HG03565 (cell line): ENCODE measurements around the gene DIP2C.

Experiments
- ATAC-seq: cut with Tn5 transposase; IDR thresholded peaks from one replicate; pipeline ENCODE4 v1.9.1; 2021; ENCODE audit warnings: mild to moderate bottlenecking, moderate library complexity; ENCODE audit not compliant: unreplicated experiment

Gene DIP2C

DNA sequence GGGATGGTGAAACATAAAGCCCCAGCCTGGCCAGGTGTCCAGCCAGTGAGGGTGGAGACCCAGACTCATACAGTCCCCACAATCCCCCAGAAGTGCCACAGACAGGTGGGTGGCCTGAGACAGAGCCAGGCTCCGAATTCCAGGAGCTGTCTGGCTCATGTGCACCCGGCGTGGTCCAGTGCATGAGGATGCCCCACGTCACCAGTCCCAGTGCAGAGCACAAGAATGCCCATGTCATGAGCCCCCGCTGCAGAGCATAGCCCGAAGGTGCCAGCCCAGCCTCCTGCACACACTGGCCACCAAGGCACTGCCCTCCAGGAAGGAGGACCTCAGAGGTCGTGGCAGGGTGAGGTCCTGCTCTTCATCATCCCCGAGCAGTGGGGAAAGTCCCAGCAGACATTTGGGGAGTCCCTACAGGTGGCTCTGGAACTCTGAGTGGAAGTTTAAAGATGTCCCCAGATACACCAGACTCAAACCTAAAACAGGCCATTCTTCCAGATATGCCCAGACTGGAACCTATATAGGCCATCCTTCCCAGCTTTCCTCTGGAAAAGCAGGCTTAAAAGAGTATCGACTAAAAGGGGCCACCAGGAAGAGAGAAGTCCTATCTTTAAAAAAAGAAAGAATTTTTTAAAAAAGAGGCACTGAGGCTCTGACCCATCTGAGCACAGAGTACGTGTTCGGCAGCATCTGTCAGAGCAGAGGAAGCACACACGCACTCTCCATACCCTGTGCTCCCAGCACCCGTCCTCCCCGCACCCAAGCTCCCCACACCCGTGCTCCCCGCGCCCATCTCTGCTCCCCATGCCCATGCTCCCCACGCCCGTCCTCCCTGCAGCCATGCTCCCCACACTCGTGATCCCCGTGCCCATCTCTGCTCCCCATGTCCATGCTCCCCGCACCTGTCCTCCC lies 11.5 kb downstream of the DIP2C start:
- no peak for ATAC-seq

DNA sequence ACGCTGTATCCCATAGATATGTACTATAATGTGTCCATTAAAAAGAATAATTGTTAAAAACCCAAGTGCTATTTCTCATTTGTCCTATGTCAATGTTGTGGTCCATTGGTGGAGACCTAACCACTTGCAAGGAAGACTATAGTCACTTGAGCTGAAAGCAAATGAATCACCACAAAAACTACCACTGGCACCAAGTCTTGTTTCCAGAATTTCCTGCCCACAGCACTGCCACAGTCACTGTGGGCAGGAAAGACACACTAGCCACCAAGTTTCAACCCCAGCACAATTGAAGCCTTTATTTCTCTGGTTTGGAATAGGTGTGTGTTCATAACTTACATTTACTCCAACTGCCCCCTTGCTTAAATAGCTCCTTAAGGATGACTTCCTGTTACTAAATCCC lies 12.4 kb downstream of the DIP2C start:
- ATAC-seq: no peak

DNA sequence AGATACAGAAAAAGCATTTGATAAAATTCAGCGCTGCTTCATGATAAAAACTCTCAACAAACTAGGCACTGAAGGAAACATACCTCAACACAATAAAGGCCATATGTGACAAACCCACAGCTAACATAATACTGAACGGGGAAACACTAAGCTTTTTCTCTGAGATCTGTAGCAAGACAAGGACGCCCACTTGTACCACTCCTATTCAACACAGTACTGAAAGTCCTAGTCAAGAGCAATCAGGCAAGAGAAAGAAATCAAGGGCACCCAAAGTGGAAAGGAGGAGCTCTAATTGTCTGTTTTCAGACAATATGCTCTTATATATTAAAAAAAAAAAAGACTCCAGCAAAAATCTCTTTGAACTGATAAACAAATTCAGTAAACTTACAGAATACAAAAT lies 13.3 kb downstream of the DIP2C start:
- ATAC-seq: no peak

DNA sequence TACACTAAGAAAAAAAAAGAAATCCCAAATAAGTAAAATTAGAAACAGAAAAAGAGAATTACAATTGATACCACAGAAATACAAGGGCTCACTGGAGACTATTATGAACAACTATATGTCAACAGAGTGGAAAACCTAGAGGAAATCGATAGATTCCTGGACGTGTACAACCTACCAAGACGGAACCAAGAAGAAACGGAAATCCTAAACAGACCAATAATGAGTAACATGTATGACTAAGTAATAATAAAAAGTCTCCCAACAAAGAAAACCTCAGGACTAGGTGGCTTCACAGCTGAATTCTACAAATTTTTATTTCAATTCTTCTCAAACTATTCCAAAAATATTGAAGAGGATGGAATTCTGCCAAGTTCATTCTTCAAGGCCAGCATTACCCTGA lies 13.9 kb downstream of the DIP2C start:
- no peak for ATAC-seq

DNA sequence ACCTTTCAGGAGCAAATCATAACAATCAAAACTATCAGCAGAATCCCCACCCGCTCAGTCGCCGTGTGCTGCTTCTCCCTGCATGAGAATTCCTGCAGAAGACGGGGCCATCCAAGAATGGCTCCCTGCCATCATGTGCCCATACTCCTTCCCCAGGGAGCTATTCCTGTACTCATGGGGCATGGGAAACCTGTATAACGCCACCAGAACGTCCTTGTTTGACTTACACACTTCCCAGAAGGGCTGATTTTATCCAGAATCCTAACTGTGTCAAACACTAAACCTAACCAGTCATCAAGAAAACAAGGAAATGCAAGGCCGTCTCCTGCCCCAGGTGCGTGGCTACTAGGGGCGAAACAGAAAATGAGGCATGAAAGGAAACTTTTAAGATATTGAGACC lies 16.0 kb downstream of the DIP2C start:
- ATAC-seq: no peak

DNA sequence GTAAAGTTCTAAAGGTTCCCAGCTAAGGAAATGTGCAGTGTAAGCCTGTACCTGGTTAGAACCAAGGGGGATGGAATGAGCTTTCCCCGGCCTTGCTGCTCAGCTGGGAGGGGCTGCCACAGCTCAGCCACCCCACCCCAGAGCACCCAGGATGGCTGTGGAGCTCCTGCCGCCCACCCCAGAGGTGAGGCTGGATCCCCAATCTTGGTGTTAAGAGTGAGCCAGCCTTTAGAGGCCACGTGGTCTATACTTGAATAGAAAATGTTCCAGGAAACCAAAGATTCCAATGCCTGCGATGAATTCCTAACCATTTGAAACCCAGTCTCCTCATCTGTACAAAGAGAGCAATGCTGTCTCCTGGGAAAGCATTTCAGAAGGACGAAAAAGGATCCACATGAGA lies 16.5 kb downstream of the DIP2C start:
- ATAC-seq: no peak

DNA sequence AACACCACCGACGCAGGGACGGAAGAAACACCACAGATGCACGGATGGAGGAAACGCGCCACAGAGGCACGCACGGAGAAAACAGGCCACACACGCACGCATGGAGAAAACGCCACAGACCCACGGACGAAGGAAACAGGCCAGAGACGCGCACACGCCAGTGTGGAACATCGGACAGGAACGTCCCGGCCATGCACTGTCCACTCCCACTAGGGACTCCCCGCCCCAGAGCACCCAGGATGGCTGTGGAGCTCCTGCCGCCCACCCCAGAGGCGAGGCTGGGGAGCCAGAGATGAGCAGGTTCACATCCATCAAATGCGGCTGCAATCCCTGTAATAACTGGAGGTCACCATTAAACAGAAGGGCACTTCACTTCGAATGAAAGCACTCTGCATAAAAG lies 17.3 kb downstream of the DIP2C start:
- ATAC-seq: no peak

DNA sequence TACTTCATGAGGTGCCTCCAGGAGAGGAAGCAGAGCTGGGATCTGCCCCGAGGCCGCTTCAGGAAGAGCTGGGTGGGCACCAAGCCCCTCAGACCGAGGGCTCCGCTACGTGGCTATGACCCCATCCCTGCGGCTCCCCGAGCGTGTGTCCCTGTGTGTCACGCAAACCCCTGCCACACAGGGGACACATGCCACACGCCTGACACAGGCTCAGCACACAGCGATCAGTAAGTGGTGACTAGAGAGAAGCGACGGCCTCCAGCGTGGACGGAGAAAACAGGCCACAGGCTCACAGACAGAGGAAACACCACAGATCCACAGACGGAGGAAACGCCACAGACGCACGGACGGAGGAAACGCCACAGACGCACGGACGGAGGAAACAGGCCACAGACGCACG lies 18.5 kb downstream of the DIP2C start:
- no peak for ATAC-seq

DNA sequence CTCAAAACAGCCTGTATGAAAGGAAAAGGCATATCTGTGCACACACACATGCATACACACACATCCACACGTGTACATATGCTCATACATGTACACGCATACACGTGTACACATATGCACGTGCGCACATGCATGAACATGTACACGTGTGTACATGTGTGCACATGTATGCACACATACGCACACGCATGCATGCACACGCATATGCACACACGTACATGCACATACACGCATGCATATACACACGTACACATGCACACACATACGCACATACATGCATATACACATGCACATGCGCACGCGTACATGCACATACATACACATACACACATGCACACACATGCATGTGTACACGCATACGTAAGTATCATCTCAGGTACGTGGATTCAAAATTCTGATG lies 19.4 kb downstream of the DIP2C start:
- no peak for ATAC-seq

DNA sequence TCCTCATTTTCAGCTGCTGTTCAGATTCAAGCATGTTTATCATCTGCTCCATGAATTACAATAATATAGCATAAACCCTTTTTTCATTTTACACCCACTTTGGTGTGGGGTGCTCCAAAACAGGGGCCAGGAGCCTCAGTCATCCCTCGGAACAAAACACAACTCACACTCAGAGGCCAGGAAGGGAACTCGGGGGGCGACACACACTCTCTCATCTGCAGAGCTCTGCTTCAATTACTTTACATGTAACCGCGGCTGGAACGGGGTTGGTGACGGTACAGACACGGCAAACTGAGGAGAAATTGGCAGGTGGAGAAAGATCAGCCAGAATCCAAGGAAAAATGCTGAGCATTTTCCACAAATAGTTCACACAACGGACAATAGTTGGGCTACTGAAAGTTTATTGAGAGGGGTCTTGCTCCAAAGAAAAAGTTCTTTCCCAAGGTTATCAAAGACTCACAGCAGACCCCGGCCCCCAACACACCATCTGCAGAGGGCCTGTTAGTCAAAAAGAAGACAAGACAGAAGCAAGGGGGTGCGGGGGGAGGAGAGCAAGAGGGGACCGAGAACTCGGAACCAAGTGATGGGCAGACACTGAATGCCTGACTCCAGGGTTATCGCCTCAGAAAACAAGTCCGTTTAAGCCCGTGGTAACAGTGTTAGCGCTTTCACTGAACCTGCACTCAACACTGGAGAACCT lies 20.5 kb downstream of the DIP2C start:
- ATAC-seq: no peak

DNA sequence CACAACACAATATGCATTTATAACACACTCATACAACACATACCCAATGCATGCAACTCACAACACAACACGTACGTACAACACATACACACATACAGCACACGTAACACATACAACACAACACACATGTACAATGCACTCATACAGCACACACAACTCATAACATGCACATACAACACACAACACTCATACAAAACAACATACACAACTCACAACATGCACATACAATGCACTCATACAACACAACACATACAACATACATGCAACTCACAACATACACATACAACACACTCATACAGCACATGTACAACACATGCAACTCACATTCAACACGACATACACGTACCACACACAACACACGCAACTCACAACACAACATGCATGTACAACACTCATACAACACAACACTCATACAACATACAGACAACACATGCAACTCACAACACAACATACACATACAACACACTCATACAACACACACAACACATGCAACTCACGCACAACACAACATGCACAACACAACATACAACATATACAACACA lies 21.8 kb downstream of the DIP2C start:
- no peak for ATAC-seq

DNA sequence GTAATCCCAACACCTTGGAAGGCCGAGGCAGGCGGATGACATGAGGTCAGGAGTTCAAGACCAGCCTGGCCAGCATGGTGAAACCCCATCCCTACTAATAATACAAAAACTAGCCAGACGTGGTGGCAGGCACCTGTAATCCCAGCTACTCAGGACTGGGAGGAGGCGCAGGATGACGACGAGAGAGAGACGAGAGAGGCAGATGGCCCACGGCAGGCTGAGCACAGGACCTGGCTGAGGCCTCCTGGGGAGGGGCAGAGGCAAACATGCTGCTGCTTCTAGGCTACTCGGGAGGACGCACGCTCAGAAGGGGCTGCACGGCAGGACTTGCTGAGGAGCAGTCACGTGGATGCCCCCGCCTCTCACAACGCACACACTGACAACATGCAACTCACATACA lies 22.4 kb downstream of the DIP2C start:
- no peak for ATAC-seq

DNA sequence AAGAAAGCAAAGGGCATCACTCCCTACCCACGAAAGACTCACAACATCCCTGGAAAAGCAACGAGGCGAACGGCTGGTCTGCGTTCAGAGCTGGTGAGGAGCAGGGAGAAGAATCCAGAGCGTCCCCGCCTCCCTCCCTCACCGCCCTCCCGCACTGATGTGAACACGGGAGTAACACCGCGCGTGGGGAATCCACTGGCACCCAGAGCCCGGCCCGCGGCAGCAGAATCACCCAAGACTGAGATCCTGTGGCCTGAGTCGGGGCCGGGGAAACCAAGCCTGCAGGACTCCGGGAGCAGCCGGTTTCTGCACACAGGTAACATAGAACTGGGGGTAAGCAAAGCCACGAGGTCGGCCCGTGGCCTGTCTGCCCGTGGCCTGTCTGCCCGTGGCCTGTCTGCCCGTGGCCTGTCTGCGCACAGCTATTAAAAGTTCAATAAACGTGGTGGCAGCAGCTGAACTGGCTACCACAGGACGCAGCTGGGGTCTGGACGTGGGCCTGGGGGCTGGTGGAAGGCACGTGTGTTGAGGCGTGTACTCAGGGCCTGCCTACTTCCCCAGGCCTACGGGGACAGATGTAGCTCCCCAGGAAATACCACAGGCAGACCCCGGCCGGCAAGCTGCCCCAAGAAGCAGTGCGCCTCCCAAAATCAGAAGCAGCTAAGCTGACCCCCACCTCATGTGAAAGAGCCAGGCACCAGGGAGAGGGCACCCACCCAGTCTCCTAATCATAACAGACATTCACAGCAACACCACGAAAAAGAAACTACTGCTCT lies 23.0 kb downstream of the DIP2C start:
- ATAC-seq: no peak

DNA sequence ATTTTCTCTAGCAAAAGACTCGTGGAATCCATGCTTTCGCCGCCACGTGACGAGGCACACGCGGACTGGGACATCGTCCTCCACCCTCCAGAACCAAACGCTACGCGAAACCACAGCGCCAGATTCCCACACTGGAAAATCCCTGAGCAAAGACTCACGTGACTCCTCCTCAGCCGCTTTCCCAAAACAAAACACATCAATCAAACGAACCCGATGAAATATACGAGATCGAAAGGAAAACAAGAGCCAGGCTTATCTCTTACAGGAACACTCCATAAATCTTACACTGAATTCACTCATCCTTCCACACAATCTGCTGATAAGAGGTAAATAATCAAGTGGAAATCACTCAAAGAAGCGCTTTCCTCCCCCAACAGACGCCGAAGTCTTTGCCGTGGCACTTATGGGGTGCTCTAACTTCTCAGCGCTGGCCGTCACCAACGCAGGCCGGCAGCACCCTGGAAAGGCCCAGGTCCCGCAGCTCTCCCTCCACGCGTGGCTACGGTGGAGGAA lies 23.8 kb downstream of the DIP2C start:
- no peak for ATAC-seq

DNA sequence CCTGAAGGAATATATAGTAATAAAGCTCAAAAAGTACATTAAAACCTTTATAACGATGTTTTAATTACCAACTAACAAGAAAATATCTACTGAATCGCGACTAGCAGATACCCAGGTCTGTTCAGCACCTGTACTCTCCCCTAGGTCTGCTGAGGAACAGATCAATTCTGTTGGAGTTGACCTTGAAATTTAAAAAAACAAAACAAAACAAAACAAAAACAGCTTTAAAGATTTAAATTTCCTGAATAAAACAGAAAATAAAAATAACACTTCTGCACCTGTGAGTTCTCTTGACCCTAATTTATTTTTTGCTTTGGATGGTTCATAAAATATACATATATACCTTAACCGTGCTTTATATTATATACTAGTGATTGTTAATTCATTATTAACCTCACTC lies 24.6 kb downstream of the DIP2C start:
- no peak for ATAC-seq

DNA sequence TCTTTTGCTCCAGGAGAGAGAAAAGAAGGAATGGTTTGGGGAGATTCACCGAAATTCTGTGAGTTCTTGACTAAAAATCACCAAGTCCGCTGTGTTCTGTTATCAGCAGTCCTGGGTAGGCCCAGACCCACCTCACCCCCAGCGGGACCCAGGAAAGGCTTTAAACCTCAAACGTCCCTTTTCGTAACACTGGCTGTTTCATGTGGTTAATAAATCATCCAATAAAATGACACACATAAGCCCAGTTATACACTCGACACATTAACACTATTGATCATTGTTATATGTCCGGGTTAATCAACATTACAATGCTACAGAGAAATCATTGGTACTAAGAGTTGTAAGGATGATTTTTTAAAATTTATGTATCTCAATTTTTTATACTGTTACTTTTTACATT lies 25.2 kb downstream of the DIP2C start:
- no peak for ATAC-seq

DNA sequence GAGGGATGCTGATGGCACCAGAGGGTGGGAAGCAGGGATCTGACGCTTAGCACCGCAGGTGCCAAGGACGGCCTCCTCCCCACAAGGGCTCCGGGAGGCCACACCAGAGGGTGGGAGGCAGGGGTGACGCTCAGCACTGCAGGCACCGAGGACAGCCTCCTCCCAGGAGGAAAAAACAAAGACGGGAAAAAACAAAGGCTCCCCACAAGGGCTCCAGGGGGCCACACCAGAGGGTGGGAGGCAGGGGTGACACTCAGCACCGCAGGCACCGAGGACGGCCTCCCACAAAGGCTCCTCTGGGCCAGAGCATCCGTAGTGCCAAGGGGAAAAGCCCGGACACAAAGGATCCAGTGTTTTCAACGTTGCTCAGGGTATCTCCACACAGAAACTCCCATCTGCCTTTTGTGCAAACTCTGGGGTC lies 25.6 kb downstream of the DIP2C start:
- ATAC-seq: no peak

DNA sequence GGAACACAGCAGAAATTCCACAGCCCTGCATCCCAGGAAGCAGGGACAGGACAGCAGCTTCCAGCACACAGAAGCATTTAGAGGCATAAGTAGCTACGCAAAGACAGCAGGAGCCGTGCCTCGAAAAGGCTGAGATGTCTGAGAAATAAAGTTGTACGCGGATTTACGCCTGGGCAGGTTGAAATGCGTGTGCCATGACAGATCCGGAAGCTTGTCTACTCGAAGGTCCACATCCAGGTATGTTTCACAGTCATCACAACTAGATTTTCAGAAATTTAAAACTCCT lies 26.1 kb downstream of the DIP2C start:
- no peak for ATAC-seq

DNA sequence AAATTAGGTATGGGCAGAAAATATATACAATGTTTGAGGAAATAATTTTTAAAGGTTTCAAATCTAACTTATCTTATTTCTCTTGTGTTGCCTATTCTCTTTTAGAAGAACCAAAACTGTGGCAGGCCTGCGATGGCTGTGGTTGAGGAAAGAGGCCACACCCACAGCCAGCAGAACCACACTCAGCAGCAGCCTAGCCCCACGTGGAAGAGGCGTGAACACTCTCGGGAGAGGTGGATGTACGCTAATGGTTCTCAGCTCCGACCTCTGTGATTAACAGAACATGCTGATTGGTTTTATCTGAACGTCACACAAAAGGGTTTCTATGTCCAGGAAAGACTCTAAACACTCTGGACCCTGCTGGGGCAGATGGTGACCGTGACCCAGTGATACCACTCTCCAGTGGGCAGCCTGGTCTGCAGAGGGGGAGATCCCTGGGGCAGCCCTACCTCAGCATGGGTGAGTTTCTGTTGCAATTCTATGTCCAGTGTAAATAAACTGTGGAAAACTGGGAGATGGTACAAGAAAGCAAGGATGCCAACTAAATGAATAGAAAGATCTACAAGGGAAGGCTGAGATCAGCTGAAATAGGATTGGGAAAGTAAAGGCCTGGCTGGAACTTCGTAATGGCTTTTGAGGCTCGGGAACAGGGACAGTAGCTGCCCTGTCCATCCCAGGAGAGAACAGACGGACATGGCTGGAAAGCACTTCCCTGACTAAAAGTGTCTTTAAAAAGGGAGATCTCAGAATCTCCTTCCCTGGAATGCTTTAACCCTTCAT lies 26.6 kb downstream of the DIP2C start:
- no peak for ATAC-seq

DNA sequence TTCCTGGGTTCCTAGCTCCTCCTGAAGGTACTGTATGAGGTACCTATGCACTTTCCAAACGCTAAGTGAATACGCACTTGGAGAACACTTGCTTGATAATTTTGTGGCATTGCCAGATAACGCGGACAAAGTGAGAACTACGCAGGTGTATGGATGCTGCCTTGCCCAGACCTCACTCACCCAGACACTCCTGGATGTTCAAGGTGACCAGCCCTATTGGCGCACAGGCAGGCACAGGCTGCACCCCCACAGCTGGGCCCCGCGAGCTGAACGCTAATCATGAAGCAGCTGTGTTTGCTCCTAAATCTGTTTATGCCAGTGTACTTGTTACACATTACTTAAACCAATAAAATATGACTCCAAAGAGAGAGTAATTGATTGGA lies 27.3 kb downstream of the DIP2C start:
- no peak for ATAC-seq
